HEK293 (cell line): ENCODE data around the gene CCDC69.

Experiments used
- CTCF ChIA-PET: fragments of 350-600 bp; formaldehyde crosslinking; extraction: SDS; loops from one replicate; lab custom pipeline; 2021; ENCODE audit warnings: antibody characterized with exemption; lab: Yijun Ruan, JAX
- POLR2A ChIA-PET: fragments of 300-600 bp; formaldehyde crosslinking; extraction: SDS; loops from one replicate; lab custom pipeline; 2020; ENCODE audit warnings: antibody characterized with exemption, inconsistent platforms; lab: Yijun Ruan, JAX
- H3K27ac ChIP-seq: fragments of 200-500 bp; sonication (Bioruptor generic); 2 replicates; pipeline ENCODE4 v1.5.1; 2014; ENCODE audit warnings: low read depth, low read length, control low read depth, inconsistent platforms; ENCODE audit errors: extremely low read depth
- H3K36me3 ChIP-seq, 2 experiments: fragments of 200-500 bp in 1 of 2; sonication (Bioruptor generic) in 1 of 2; 1 replicate in 1 of 2; 2 replicates in 1 of 2; pipeline ENCODE4 v1.5.1; 2014 to 2017; ENCODE audit warnings: inconsistent platforms in 2 of 2, low read length in 2 of 2; ENCODE audit not compliant: control insufficient read depth in 2 of 2, insufficient read depth in 1 of 2
- H3K4me1 ChIP-seq: fragments of 200-500 bp; sonication (Bioruptor generic); 2 replicates; pipeline ENCODE4 v1.5.1; 2014; ENCODE audit warnings: mild to moderate bottlenecking, low read length, inconsistent platforms; ENCODE audit not compliant: control insufficient read depth, insufficient read depth
- H3K4me3 ChIP-seq: 2 replicates; pipeline ENCODE4 v1.5.1; 2011; ENCODE audit warnings: low read depth, mild to moderate bottlenecking, control low read depth, low read length, moderate library complexity
- H3K9me3 ChIP-seq: fragments of 200-500 bp; sonication (Bioruptor generic); 2 replicates; pipeline ENCODE4 v1.5.1; 2014; ENCODE audit warnings: low read depth, low read length, inconsistent platforms; ENCODE audit not compliant: control insufficient read depth, insufficient read depth
- AEBP2 ChIP-seq: fragments of 450-650 bp; formaldehyde crosslinking; IDR thresholded peaks from 2 replicates; pipeline ENCODE4 v1.5.1; 2016; ENCODE audit warnings: missing biosample characterization, missing genetic modification characterization, borderline replicate concordance
- KLF1 ChIP-seq: fragments of 450-650 bp; formaldehyde crosslinking; IDR thresholded peaks from 2 replicates; pipeline ENCODE4 v1.5.1; 2016; ENCODE audit warnings: missing biosample characterization, missing genetic modification characterization
- KLF8 ChIP-seq: fragments of 450-650 bp; formaldehyde crosslinking; IDR thresholded peaks from 2 replicates; pipeline ENCODE4 v1.5.1; 2016; ENCODE audit warnings: missing biosample characterization, missing genetic modification characterization
- MZF1 ChIP-seq: fragments of 450-650 bp; formaldehyde crosslinking; IDR thresholded peaks from 2 replicates; pipeline ENCODE4 v1.5.1; 2017; ENCODE audit warnings: missing biosample characterization, missing genetic modification characterization, borderline replicate concordance
- OSR2 ChIP-seq: fragments of 450-650 bp; formaldehyde crosslinking; IDR thresholded peaks from 2 replicates; pipeline ENCODE4 v1.5.1; 2016; ENCODE audit warnings: missing biosample characterization, missing genetic modification characterization
- PRDM1 ChIP-seq: fragments of 450-650 bp; formaldehyde crosslinking; IDR thresholded peaks from 2 replicates; pipeline ENCODE4; 2016; ENCODE audit warnings: missing biosample characterization, missing genetic modification characterization
- PRDM4 ChIP-seq: fragments of 450-650 bp; formaldehyde crosslinking; IDR thresholded peaks from 2 replicates; pipeline ENCODE4 v1.5.1; 2017; ENCODE audit warnings: missing biosample characterization, missing genetic modification characterization
- ZBTB10 ChIP-seq: fragments of 450-650 bp; formaldehyde crosslinking; IDR thresholded peaks from 2 replicates; pipeline ENCODE4 v1.5.1; 2016; ENCODE audit warnings: missing biosample characterization, missing genetic modification characterization
- ZNF133 ChIP-seq: fragments of 450-650 bp; formaldehyde crosslinking; IDR thresholded peaks from 2 replicates; pipeline ENCODE4 v1.5.1; 2016; ENCODE audit warnings: missing biosample characterization, missing genetic modification characterization
- ZNF175 ChIP-seq: fragments of 450-650 bp; formaldehyde crosslinking; IDR thresholded peaks from 2 replicates; pipeline ENCODE4 v1.5.1; 2016; ENCODE audit warnings: missing biosample characterization, missing genetic modification characterization
- ZNF184 ChIP-seq: fragments of 450-650 bp; IDR thresholded peaks from 2 replicates; pipeline ENCODE4 v1.5.1; 2018; ENCODE audit warnings: missing biosample characterization, mild to moderate bottlenecking, missing genetic modification characterization
- ZNF19 ChIP-seq: fragments of 450-650 bp; formaldehyde crosslinking; IDR thresholded peaks from 2 replicates; pipeline ENCODE4; 2016; ENCODE audit warnings: missing biosample characterization, missing genetic modification characterization, low read depth
- ZNF23 ChIP-seq: fragments of 450-650 bp; formaldehyde crosslinking; IDR thresholded peaks from 2 replicates; pipeline ENCODE4 v1.5.1; 2016; ENCODE audit warnings: missing biosample characterization, missing genetic modification characterization, borderline replicate concordance
- ZNF292 ChIP-seq: fragments of 450-650 bp; formaldehyde crosslinking; IDR thresholded peaks from 2 replicates; pipeline ENCODE4 v1.5.1; 2016; ENCODE audit warnings: low read depth, missing biosample characterization, missing genetic modification characterization, borderline replicate concordance
- ZNF354C ChIP-seq: fragments of 450-650 bp; formaldehyde crosslinking; IDR thresholded peaks from 2 replicates; pipeline ENCODE4 v1.5.1; 2016; ENCODE audit warnings: missing biosample characterization, missing genetic modification characterization, low read depth, borderline replicate concordance
- ZNF555 ChIP-seq: fragments of 450-650 bp; formaldehyde crosslinking; conservative IDR thresholded peaks from 2 replicates; pipeline ENCODE4 v1.5.1; 2017; ENCODE audit warnings: missing biosample characterization, mild to moderate bottlenecking, missing genetic modification characterization, inconsistent platforms
- ZNF600 ChIP-seq: fragments of 450-650 bp; formaldehyde crosslinking; IDR thresholded peaks from 2 replicates; pipeline ENCODE4 v1.5.1; 2016; ENCODE audit warnings: missing biosample characterization, missing genetic modification characterization
- ZNF660 ChIP-seq: fragments of 450-650 bp; IDR thresholded peaks from 2 replicates; pipeline ENCODE4 v1.5.1; 2018; ENCODE audit warnings: missing biosample characterization, mild to moderate bottlenecking, missing genetic modification characterization
- ZNF777 ChIP-seq: fragments of 450-650 bp; formaldehyde crosslinking; IDR thresholded peaks from 2 replicates; pipeline ENCODE4 v1.5.1; 2017; ENCODE audit warnings: missing biosample characterization, missing genetic modification characterization, borderline replicate concordance
- ZNF791 ChIP-seq: fragments of 450-650 bp; formaldehyde crosslinking; IDR thresholded peaks from 2 replicates; pipeline ENCODE4 v1.5.1; 2016; ENCODE audit warnings: missing biosample characterization, missing genetic modification characterization
- ZNF830 ChIP-seq: fragments of 450-650 bp; IDR thresholded peaks from 2 replicates; pipeline ENCODE4 v1.5.0; 2018; ENCODE audit warnings: missing biosample characterization, missing genetic modification characterization, low read depth, mild to moderate bottlenecking, moderate library complexity
- ZXDB ChIP-seq: fragments of 450-650 bp; formaldehyde crosslinking; IDR thresholded peaks from 2 replicates; pipeline ENCODE4 v1.5.1; 2016; ENCODE audit warnings: missing biosample characterization, missing genetic modification characterization
- TF ChIP-seq, protein P1 (sequence below): fragments of 450-650 bp; formaldehyde crosslinking; IDR thresholded peaks from 2 replicates; pipeline ENCODE4 v1.5.1; 2017; ENCODE audit warnings: missing biosample characterization, missing genetic modification characterization

Gene CCDC69

GRCh38 chr5:151218177-151218576 is 5.7 kb downstream of the CCDC69 start:
- Histone ChIP-seq H3K4me1 (0 out of 2 replicates have a peak, but pooled peaks cover 5% of the 10 kb centered on the region), H3K27ac (no peak overlapping the region), H3K4me3 (no peak overlapping the region), H3K9me3 (no peaks in the 10 kb centered on the region), H3K36me3 (no peaks in the 10 kb centered on the region)
- ChIA-PET CTCF (interaction anchor here (0.5 to 1.1 kb wide), 3 partner anchors 21 to 438 kb away, joined by 3 to 4 read pairs (median 3); no protein-coding TSS in a partner anchor), POLR2A (no interaction called here)
- TF ChIP-seq KLF8 = no peak
- TF ChIP-seq ZNF791 (tag by site-specific recombination) = no peak
- TF ChIP-seq ZNF184 (tag by site-specific recombination) = no peak
- no peak for TF ChIP-seq ZNF777

DNA sequence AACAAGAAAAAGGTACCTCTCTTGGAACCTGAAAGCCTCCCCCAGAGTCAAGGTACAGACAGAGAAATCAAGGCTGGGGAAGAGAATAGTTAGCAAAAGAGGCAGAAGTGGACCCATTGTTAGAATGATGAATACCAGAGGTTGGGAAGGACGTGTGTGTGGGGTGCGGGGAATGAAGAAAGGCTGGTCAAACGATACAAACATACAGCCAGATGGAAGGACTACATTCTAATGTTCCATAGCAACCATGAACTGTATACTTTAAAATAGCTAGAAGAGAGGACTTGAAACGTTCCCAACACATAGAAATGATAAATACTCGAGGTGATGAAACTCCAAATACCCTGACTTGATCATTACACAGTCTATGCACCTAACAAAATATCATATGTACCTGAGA is 7.1 kb downstream of the CCDC69 start:
- CTCF ChIA-PET = no interaction called here
- 0 out of 2 replicates have a peak, but pooled peaks cover 4% of the 10 kb centered on the region for H3K4me1 ChIP-seq

More for the DNA sequence above, 7.1 kb downstream of the CCDC69 start:
- H3K4me3 ChIP-seq = no peak overlapping the region
- H3K36me3 ChIP-seq = no peaks in the 10 kb centered on the region
- POLR2A ChIA-PET = no interaction called here
- no peaks in the 10 kb centered on the region for H3K9me3 ChIP-seq
- H3K27ac ChIP-seq = no peak overlapping the region
- no peak for TF ChIP-seq ZNF555
- TF ChIP-seq KLF1 (tag by site-specific recombination) = no peak
- TF ChIP-seq AEBP2 (tag by site-specific recombination) = no peak
- TF ChIP-seq, protein P1, sequence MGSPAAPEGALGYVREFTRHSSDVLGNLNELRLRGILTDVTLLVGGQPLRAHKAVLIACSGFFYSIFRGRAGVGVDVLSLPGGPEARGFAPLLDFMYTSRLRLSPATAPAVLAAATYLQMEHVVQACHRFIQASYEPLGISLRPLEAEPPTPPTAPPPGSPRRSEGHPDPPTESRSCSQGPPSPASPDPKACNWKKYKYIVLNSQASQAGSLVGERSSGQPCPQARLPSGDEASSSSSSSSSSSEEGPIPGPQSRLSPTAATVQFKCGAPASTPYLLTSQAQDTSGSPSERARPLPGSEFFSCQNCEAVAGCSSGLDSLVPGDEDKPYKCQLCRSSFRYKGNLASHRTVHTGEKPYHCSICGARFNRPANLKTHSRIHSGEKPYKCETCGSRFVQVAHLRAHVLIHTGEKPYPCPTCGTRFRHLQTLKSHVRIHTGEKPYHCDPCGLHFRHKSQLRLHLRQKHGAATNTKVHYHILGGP = no peak
- TF ChIP-seq ZNF292 (tag by site-specific recombination) = no peak
- TF ChIP-seq ZNF133 = no peak
- no peak for TF ChIP-seq ZNF175 (tag by site-specific recombination)
- TF ChIP-seq ZBTB10 (tag by site-specific recombination) = no peak
- no peak for TF ChIP-seq ZNF23
- no peak for TF ChIP-seq ZNF660 (tag by site-specific recombination)
- TF ChIP-seq MZF1 (tag by site-specific recombination) = no peak
- TF ChIP-seq ZNF19 (tag by site-specific recombination) = no peak
- no peak for TF ChIP-seq PRDM4 (tag by site-specific recombination)
- TF ChIP-seq ZNF600 (tag by site-specific recombination) = no peak
- no peak for TF ChIP-seq ZNF354C
- no peak for TF ChIP-seq ZNF830 (tag by site-specific recombination)
- no peak for TF ChIP-seq ZXDB
- no peak for TF ChIP-seq PRDM1 (tag by site-specific recombination)
- TF ChIP-seq OSR2 (tag by site-specific recombination) = no peak
